ENCODE results near the gene PPIB.

GRCh38 chr15:64117759-64118487 is 44.9 kb downstream of the PPIB start:
- no peak for TF ChIP-seq POLR2A (IDR thresholded peaks at IDR 0.05)
- TF ChIP-seq CTCF (IDR thresholded peaks at IDR 0.05) = no peak

Measured in adrenal gland (tissue), 5 donors.